ENCODE results near the gene CLEC4F. TPM values are rescaled to one million over a fixed set of nuclear protein-coding genes. Genes with fewer than 3 reads are reported as not detected.

CLEC4F gene
- total RNA-seq, 1 experiment from 2014 or later = not detected

- no peak overlapping the region for H3K9ac ChIP-seq (ENCODE audit: low read length)
- no peaks in the 10 kb centered on the region for H3K9me2 ChIP-seq (replicated peaks; ENCODE audit: low read length)
- TF ChIP-seq EZH2phosphoT487 (IDR thresholded peaks at IDR 0.05; ENCODE audit: borderline replicate concordance, low read length) = no peak
- no peak for TF ChIP-seq EZH2 (IDR thresholded peaks at IDR 0.05; ENCODE audit: low read length, unreplicated experiment)
- no peak for TF ChIP-seq CTCF (conservative IDR thresholded peaks at IDR 0.05; ENCODE audit: low read depth, low read length)
- no peaks in the 10 kb centered on the region for H3K9me3 ChIP-seq (ENCODE audit: low read length)
- H2AFZ ChIP-seq (ENCODE audit: low read length) = no peak overlapping the region
- ChIA-PET CTCF (no interaction called here), POLR2A (ENCODE audit: unreplicated experiment) (no interaction called here)
- BruUV-seq (replicated peaks) = no TSS peak
- no peak overlapping the region for H3K4me3 ChIP-seq (ENCODE audit: low read length)
- ATAC-seq (no peak), DNase-seq (no peak)
- no peaks in the 10 kb centered on the region for H3F3A ChIP-seq (ENCODE audit: low read length, unreplicated experiment)
- no peak overlapping the region for H3K27ac ChIP-seq (ENCODE audit: low read length)
- no peak overlapping the region for H3K4me2 ChIP-seq (ENCODE audit: low read length)
- H3K79me2 ChIP-seq (ENCODE audit: low read length) = no peaks in the 10 kb centered on the region
- H3K27me3 ChIP-seq (ENCODE audit: low read length) = peaks cover 58% of the 10 kb centered on the region
- no peaks in the 10 kb centered on the region for H3K4me1 ChIP-seq (ENCODE audit: insufficient read depth, low read length)
- intact Hi-C loops (cut with micrococcal nuclease) = no loop called here
- H3K36me3 ChIP-seq (ENCODE audit: low read depth, low read length) = no peaks in the 10 kb centered on the region
- H4K20me1 ChIP-seq (ENCODE audit: low read length) = no peaks in the 10 kb centered on the region
Measured at GRCh38 chr2:70759446-70759845, 61.0 kb downstream of the CLEC4F start.

Other genes starting within 250 kb of the CLEC4F start
- gene ADD2, start 52.4 kb downstream of the CLEC4F start, total RNA-seq (2014; rRNA removed) = 4.4 and 16.0 TPM in 2 replicates
- not detected in 2 replicates for gene FIGLA, start 30.0 kb downstream of the CLEC4F start, total RNA-seq (2014; rRNA removed)
- not detected in 2 replicates for gene CD207, start 15.2 kb upstream of the CLEC4F start, total RNA-seq (2014; rRNA removed)
- gene VAX2, start 80.0 kb upstream of the CLEC4F start, total RNA-seq (2014; rRNA removed) = 0.23 TPM in 1 of 2 replicates, not detected in the other
- gene ATP6V1B1, start 115.3 kb upstream of the CLEC4F start, total RNA-seq (2014; rRNA removed) = not detected in 2 replicates
- gene ANKRD53, start 158.0 kb upstream of the CLEC4F start, total RNA-seq (2014; rRNA removed) = not detected in 2 replicates
- gene TEX261, start 174.3 kb upstream of the CLEC4F start, total RNA-seq (2014; rRNA removed) = 51.8 and 54.2 TPM in 2 replicates
- gene NAGK, start 248.0 kb upstream of the CLEC4F start, total RNA-seq (2014; rRNA removed) = 55.5 and 70.5 TPM in 2 replicates